Kidney tubule cell (primary cell): ENCODE data around the gene BCAN.
"Not testable (repeated sequence)": the region's sequence is repeated elsewhere in the genome, so short reads cannot be mapped to it uniquely, and the experiment has no call there.

Experiments used
- DNase-seq: peaks from one replicate; pipeline ENCODE4 v3.0.0-alpha.2; 2018; ENCODE audit warnings: low spot score

BCAN gene

DNA sequence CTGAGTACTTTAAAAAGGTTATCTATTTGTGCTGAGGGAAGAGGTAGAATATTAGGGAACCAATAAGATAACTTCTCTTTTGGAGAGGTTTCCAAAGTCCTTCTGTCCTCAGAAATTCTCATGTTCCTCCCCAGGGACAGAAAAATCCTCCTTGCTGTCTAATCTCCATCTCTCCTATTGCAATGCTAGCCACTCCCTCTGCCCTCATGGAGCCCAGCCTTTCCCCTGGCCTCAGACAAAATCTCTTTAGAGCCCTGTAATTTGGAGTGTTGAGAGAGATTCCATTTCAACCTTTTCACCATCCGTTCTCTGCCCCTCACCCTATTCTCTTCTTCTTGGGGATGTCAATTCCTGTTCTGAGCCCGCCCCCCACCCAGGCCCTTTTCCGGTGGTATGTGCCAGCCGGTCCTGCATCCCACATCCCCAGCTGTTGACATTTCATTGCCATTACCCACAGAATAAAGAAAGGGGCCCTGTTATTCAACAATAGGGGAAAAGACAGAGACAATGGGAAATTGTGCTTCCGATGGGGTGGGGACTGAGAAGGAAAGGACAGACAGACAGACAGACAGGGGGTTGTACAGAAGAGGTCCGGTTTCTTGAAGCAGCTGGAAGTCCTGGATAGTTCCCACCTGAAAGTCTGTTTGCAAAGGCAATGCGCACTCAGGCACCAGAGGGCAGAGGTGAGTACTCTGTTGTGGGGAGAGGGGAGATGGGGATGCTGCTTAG lies 22.9 kb upstream of the BCAN start, which contains the start of gene HAPLN2:
Gene HAPLN2 (plus strand): TSS at position 563 of the 729 bp plus-strand sequence. CDS start 4,076 bp downstream, outside the sequence.
- DNase-seq: no peak

- no peak for DNase-seq
These were observed 22.3 kb upstream of the BCAN start for GRCh38 chr1:156619582-156619955.

DNA sequence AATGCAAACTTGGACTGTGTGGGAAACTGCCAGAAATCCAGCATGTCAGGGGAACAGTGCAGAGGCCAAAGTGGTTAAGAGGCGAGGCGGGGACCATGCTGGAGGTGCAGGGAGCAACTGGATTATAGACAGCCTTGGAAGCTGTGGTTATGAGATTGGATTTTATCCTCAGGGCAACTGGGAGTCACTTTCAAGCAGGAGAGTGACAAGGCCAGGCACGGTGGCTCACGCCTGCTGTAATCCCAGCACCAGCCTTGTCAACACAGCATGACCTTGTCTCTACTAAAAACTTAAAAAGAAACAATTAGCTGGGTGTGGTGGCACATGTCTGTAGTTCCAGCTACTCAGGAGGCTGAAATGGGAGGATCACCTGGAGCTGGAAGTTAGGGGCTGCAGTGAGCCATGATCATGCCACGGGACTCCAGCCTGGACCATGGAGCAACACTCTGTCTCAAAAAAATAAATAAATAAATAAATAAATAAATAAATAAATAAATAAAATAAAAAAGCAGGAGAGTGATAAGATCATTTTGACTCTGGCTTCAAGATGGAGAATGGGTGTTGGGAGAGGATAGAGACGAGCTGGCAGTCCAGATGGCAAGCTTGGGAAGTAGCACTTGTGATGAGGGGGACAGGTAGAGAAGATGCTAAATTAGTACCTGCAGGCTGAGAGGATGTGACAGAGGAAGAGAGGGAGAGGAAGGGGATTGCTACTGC lies 19.2 kb upstream of the BCAN start:
- no peak for DNase-seq

DNA sequence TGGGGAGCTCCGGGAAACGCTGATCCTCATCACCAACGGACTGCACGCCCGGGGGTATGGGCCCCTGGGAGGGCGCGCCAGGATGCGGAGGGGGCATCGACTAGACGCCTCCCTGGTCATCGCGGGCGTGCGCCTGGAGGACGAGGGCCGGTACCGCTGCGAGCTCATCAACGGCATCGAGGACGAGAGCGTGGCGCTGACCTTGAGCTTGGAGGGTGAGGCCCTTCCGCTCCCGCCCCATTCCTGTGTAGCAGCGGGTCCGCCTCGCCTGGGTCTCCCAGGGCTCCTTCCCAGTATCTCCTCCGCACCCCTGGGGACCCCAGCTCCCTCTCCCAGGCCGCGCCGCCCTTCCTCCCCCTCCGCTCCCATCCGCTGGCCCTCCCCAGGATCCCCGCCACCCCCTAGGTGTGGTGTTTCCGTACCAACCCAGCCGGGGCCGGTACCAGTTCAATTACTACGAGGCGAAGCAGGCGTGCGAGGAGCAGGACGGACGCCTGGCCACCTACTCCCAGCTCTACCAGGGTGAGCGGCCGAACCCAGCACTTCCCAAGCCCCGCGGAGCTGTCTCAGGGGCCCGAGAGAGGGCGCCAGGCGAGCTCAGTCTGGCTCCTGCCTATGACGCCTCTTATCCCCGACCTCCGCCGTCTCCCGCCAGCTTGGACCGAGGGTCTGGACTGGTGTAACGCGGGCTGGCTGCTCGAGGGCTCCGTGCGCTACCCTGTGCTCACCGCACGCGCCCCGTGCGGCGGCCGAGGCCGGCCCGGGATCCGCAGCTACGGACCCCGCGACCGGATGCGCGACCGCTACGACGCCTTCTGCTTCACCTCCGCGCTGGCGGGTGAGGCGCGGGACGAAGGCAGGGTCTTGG lies 17.7 kb upstream of the BCAN start:
- DNase-seq: peak; percentile 56

GRCh38 chr1:156624814-156625435 lies 17.0 kb upstream of the BCAN start:
- no peak for DNase-seq

GRCh38 chr1:156625436-156626078 lies 16.4 kb upstream of the BCAN start:
- DNase-seq: peak; percentile 41

GRCh38 chr1:156626079-156626438 lies 15.9 kb upstream of the BCAN start:
- no peak for DNase-seq

DNA sequence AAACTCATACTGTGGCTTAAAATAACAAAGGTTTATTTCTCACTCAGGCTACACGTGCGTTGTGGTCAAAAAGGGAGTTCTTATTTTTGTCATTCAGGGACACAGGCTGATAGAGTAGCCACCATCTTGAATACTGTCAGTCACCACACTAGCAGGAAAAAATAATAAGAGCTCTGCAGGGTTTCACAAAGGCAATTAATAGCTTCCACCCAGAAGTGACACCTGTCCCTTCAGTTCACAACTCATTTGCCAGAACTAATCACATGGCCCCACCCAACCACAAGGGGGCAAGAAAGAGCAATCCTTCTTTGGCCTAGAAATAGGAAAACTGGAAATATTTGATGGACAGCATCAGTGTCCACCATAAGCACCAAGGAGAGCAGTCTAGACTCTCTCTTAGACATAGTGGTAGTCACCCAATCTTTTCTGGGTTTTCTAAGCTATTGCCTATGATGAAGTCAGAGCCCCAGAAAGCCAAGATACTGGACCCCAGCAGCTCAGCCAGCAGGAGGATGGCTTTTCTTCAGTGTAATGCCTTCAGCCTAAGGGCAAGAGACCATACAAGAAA lies 14.5 kb upstream of the BCAN start:
- DNase-seq: peak; percentile 68

GRCh38 chr1:156629823-156630449 lies 12.0 kb upstream of the BCAN start:
- no peak for DNase-seq

DNA sequence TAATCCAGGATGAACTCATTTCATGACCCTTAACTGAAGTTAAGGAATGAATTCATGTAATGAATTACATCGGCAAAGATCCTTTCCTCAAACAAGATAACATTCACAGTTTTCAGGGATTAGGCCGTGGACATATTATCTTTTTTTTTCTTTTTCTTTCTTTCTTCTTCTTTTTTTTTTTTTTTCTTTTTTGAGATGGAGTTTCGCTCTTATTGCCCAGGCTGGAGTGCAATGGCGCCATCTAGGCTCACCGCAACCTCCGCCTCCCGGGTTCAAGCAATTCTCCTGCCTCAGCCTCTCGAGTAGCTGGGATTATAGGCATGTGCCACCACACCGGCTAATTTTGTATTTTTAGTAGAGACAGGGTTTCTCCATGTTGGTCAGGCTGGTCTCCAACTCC lies 10.8 kb upstream of the BCAN start:
- not testable (repeated sequence) for DNase-seq

GRCh38 chr1:156632355-156632754 lies 9.6 kb upstream of the BCAN start:
- DNase-seq: no peak

GRCh38 chr1:156638189-156638985 lies 3.5 kb upstream of the BCAN start:
- no peak for DNase-seq

DNA sequence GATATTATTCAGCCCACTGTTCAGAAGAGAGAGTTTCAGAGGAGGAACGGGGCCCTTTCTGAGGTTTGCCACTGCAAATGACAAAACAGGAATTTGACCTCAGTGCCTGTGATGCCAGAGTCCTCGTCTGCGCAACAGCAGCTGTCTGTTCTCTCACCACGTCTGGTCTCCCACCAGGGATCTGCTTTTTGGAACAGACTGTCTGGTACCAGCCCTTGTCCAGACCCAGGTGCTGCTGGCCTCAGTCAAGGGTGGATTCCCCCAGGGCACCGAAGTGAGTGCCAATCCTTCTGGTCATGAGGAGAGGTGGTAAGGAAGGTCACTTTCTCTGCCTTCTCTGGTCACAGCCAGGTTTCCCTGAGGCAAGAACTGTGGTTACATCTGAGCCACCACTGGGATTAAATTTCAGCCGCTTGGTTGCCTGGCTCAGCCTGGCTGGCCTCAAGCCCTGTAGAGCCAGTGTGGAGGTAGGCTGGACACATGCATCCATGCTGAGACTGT lies 2.3 kb upstream of the BCAN start:
- peak; percentile 45 for DNase-seq

- no peak for DNase-seq
These were observed 843 bp upstream of the BCAN start for GRCh38 chr1:156640842-156641706.

- peak; percentile 22 for DNase-seq
These were observed 540 bp downstream of the BCAN start for GRCh38 chr1:156642265-156643048.

DNA sequence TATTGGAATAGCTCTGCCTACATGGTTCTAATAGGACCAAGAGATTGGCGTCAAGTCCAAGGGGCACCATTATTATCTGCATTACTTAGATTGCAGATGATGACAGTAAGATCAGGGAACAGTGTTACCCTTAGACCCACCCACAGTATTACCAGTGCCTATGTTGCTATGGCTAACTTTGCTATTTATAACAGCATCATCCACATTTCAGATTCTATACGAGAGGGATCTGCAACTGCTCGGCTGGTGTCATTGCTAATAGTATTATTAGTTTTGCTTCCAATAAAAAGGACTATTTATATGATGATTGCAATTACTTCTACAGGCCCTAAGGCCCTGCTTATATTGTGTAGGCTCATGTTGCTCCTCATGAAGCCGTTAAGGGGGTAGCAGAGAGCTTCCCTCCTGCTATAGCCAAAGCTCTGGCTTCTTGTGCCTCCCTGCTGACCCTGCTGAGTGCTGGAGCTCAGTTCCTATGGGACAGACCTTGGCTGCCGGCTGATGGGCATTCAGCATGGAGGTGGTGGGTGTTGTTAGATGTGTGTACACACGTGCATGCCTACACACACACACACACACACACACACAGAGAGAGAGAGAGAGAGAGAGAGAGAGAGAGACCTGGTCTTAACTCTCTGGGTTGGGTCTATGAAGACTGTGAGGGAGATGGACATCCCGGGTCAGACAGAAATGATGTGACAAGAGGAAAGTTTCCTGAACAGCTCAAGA lies 1.3 kb downstream of the BCAN start:
- DNase-seq: no peak

- DNase-seq: no peak
These were observed 1.8 kb downstream of the BCAN start for GRCh38 chr1:156643778-156644092.

DNA sequence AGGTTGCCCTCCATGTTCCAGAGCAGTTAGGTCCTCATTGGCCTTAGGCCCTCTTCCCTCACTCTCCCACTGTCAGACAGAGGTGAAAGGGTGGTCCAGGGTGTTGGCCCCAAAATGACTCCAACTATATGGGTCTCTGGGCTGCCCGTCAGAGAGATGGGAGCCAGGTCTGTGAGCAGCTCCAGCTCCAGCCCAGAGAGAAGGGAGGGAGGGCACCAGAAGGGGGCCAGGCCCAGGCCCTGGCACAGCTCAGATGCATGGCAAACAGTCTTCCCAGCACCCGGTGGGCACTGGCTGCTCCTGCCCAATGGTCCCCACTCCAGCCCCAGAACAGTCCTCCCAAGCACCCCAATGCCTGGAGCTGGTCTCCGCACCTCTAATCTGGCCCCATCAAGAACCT lies 2.2 kb downstream of the BCAN start:
- no peak for DNase-seq
